Measurements from ENCODE around the gene SSX2.
"Not testable (repeated sequence)": the region's sequence is repeated elsewhere in the genome, so short reads cannot be mapped to it uniquely, and the experiment has no call there.

DNA sequence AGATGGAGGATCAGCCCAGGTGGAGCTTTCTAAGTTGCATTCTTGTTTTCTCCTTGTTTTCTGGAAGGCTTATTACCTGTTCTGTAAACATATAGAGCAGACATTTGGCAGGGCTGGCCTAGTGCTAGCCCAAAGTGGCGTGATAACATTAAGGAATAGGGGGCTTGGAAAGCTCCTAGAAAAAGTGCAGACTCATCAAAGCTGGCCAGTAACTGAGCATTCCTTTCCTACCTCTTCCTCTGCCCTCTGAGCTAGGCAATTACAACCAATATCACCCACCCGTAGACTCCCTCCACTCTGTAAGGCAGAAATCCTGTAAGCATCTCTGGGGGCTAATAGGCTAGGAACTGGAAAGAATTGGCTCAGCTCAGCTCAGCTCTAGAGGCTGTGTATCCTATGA, 44.8 kb downstream of the SSX2 start:
- not testable (repeated sequence) for TF ChIP-seq POLR2A, MYC (IDR thresholded peaks at IDR 0.05; ENCODE audit: low read depth, low read length)
- TF ChIP-seq, protein P1, sequence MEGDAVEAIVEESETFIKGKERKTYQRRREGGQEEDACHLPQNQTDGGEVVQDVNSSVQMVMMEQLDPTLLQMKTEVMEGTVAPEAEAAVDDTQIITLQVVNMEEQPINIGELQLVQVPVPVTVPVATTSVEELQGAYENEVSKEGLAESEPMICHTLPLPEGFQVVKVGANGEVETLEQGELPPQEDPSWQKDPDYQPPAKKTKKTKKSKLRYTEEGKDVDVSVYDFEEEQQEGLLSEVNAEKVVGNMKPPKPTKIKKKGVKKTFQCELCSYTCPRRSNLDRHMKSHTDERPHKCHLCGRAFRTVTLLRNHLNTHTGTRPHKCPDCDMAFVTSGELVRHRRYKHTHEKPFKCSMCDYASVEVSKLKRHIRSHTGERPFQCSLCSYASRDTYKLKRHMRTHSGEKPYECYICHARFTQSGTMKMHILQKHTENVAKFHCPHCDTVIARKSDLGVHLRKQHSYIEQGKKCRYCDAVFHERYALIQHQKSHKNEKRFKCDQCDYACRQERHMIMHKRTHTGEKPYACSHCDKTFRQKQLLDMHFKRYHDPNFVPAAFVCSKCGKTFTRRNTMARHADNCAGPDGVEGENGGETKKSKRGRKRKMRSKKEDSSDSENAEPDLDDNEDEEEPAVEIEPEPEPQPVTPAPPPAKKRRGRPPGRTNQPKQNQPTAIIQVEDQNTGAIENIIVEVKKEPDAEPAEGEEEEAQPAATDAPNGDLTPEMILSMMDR (IDR thresholded peaks at IDR 0.05; ENCODE audit: extremely low read depth in 1 of 2, insufficient read depth in 1 of 2, low read depth in 1 of 2, low read length in 2 of 2) = not testable (repeated sequence)

Data from endothelial cell of umbilical vein (primary cell).